SK-N-SH treated with all-trans-retinoic acid at 6 μM for 48 hours (cell line): ENCODE measurements around the gene COX6B1.
A peak's percentile ranks its signal among the peaks of the same experiment; 100 is the strongest.

Experiments used
- ATAC-seq: fragments of 200-7000 bp; cut with Tn5 transposase; 3 replicates; pipeline ENCODE4 v1.9.1; 2020; ENCODE audit warnings: mild to moderate bottlenecking, moderate library complexity
- ARNTL ChIP-seq: fragments of 450-650 bp; formaldehyde crosslinking; IDR thresholded peaks from 2 replicates; pipeline ENCODE4 v1.5.0; 2020; ENCODE audit warnings: low read depth, mild to moderate bottlenecking, moderate library complexity, borderline replicate concordance
- BACH2 ChIP-seq: fragments of 250-450 bp; sonication (Bioruptor Pico); IDR thresholded peaks from 2 replicates; pipeline ENCODE4 v1.9.0; 2021; ENCODE audit warnings: mild to moderate bottlenecking, borderline replicate concordance
- CSDC2 ChIP-seq: fragments of 250-450 bp; sonication (Bioruptor Pico); IDR thresholded peaks from 2 replicates; pipeline ENCODE4 v1.5.0; 2020; ENCODE audit warnings: mild to moderate bottlenecking, moderate library complexity
- ESRRG ChIP-seq: fragments of 250-450 bp; sonication (Bioruptor Pico); IDR thresholded peaks from 2 replicates; pipeline ENCODE4 v1.6.1; 2021; ENCODE audit warnings: mild to moderate bottlenecking
- GLIS3 ChIP-seq: fragments of 250-450 bp; sonication (Bioruptor Pico); IDR thresholded peaks from 2 replicates; pipeline ENCODE4 v1.5.0; 2020; ENCODE audit warnings: mild to moderate bottlenecking, moderate library complexity
- ISL1 ChIP-seq: fragments of 250-450 bp; sonication (Bioruptor Pico); IDR thresholded peaks from 2 replicates; pipeline ENCODE4 v2.1.2; 2022; ENCODE audit warnings: mild to moderate bottlenecking, moderate library complexity
- OSR1 ChIP-seq: fragments of 250-450 bp; sonication (Bioruptor Pico); IDR thresholded peaks from 2 replicates; pipeline ENCODE4 v1.8.0; 2022; ENCODE audit warnings: moderate library complexity, mild to moderate bottlenecking, inconsistent platforms
- PPARA ChIP-seq: fragments of 250-450 bp; sonication (Bioruptor Pico); IDR thresholded peaks from 2 replicates; pipeline ENCODE4 v1.5.0; 2020; ENCODE audit warnings: mild to moderate bottlenecking, borderline replicate concordance
- RARB ChIP-seq: fragments of 250-450 bp; sonication (Bioruptor Pico); IDR thresholded peaks from 2 replicates; pipeline ENCODE4 v1.8.0; 2021; ENCODE audit warnings: mild to moderate bottlenecking, moderate library complexity
- SNAI2 ChIP-seq: fragments of 250-450 bp; sonication (Bioruptor Pico); IDR thresholded peaks from 2 replicates; pipeline ENCODE4 v1.5.0; 2020; ENCODE audit warnings: mild to moderate bottlenecking, moderate library complexity
- TCF4 ChIP-seq: fragments of 250-450 bp; sonication (Bioruptor Pico); IDR thresholded peaks from 2 replicates; pipeline ENCODE4 v1.8.0; 2021; ENCODE audit warnings: mild to moderate bottlenecking, moderate library complexity, borderline replicate concordance
- TOX ChIP-seq: fragments of 250-450 bp; sonication (Bioruptor Pico); IDR thresholded peaks from 2 replicates; pipeline ENCODE4 v1.8.0; 2021; ENCODE audit warnings: mild to moderate bottlenecking, moderate library complexity, borderline replicate concordance
- ZC3H10 ChIP-seq: fragments of 250-450 bp; sonication (Bioruptor Pico); IDR thresholded peaks from 2 replicates; pipeline ENCODE4 v1.5.1; 2021; ENCODE audit warnings: mild to moderate bottlenecking, moderate library complexity
- ZFP3 ChIP-seq: fragments of 250-450 bp; sonication (Bioruptor Pico); IDR thresholded peaks from 2 replicates; pipeline ENCODE4 v1.5.0; 2020; ENCODE audit warnings: mild to moderate bottlenecking, moderate library complexity
- ZFP30 ChIP-seq: fragments of 450-650 bp; formaldehyde crosslinking; IDR thresholded peaks from 2 replicates; pipeline ENCODE4 v1.5.0; 2022; ENCODE audit warnings: mild to moderate bottlenecking, moderate library complexity
- ZNF70 ChIP-seq: fragments of 450-650 bp; formaldehyde crosslinking; IDR thresholded peaks from 2 replicates; pipeline ENCODE4 v1.5.0; 2020; ENCODE audit warnings: mild to moderate bottlenecking, moderate library complexity
- ZNF8 ChIP-seq: fragments of 450-650 bp; formaldehyde crosslinking; IDR thresholded peaks from 2 replicates; pipeline ENCODE4 v1.5.0; 2020; ENCODE audit warnings: mild to moderate bottlenecking, moderate library complexity
- TF ChIP-seq, protein P1 (sequence below): fragments of 250-450 bp; sonication (Bioruptor Pico); IDR thresholded peaks from 2 replicates; pipeline ENCODE4 v1.8.0; 2021; ENCODE audit warnings: low read depth, mild to moderate bottlenecking, moderate library complexity, borderline replicate concordance
- TF ChIP-seq, protein P2 (sequence below): fragments of 250-450 bp; sonication (Bioruptor Pico); IDR thresholded peaks from 2 replicates; pipeline ENCODE4 v1.5.1; 2020; ENCODE audit warnings: low read depth, mild to moderate bottlenecking, moderate library complexity
- TF ChIP-seq, protein P3 (sequence below): fragments of 250-450 bp; sonication (Bioruptor Pico); IDR thresholded peaks from 2 replicates; pipeline ENCODE4 v1.5.0; 2020; ENCODE audit warnings: mild to moderate bottlenecking, moderate library complexity
- TF ChIP-seq, protein P4 (sequence below): fragments of 250-450 bp; sonication (Bioruptor Pico); IDR thresholded peaks from 2 replicates; pipeline ENCODE4 v1.8.0; 2020; ENCODE audit warnings: mild to moderate bottlenecking, moderate library complexity, borderline replicate concordance
- TF ChIP-seq, protein P5 (sequence below): fragments of 250-450 bp; sonication (Bioruptor Pico); IDR thresholded peaks from 2 replicates; pipeline ENCODE4 v1.5.1; 2021; ENCODE audit warnings: mild to moderate bottlenecking, moderate library complexity

The COX6B1 gene

DNA sequence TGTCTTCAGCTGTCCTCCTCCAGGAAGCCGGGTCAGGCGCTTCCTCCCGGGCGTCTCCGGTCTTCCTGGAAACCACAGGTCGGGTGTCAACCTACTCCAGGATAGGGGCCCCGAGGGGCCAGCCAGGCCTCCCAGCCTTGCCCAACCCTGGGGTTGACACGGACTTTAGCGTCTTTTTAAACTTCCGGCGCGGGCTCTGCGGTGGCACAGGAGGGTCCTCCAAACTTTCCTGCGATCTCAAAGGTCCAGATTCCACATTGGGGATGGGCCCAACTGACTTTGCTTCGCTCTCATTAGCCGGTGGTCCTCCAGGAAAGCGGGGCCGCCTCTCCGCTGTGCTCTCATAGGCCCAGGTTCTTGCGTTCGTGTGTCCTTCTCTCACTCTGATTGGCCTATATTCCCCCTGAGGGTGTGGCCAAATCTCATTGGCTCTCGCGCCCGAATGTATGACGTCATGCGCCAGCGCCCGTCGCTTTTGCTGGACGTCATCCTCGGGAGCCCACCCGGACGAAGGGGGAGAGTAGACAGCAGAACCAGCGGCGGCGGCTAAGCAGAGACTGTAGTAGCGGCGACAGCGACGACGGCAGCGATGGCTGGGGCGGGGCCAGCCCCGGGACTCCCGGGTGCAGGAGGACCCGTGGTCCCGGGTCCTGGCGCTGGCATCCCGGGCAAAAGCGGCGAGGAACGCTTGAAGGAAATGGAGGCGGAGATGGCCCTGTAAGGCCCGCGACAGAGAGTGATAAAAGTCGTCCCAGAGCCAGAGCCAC, 19.4 kb upstream of the COX6B1 start, which contains the start of gene RBM42 (continued):
- TF ChIP-seq, protein P1, sequence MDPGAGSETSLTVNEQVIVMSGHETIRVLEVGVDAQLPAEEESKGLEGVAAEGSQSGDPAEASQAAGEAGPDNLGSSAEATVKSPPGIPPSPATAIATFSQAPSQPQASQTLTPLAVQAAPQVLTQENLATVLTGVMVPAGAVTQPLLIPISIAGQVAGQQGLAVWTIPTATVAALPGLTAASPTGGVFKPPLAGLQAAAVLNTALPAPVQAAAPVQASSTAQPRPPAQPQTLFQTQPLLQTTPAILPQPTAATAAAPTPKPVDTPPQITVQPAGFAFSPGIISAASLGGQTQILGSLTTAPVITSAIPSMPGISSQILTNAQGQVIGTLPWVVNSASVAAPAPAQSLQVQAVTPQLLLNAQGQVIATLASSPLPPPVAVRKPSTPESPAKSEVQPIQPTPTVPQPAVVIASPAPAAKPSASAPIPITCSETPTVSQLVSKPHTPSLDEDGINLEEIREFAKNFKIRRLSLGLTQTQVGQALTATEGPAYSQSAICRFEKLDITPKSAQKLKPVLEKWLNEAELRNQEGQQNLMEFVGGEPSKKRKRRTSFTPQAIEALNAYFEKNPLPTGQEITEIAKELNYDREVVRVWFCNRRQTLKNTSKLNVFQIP (CRISPR knock-in tag), result no peak
- no peak for TF ChIP-seq OSR1 (CRISPR knock-in tag)
- no peak for TF ChIP-seq SNAI2 (CRISPR knock-in tag)
- TF ChIP-seq, protein P2, sequence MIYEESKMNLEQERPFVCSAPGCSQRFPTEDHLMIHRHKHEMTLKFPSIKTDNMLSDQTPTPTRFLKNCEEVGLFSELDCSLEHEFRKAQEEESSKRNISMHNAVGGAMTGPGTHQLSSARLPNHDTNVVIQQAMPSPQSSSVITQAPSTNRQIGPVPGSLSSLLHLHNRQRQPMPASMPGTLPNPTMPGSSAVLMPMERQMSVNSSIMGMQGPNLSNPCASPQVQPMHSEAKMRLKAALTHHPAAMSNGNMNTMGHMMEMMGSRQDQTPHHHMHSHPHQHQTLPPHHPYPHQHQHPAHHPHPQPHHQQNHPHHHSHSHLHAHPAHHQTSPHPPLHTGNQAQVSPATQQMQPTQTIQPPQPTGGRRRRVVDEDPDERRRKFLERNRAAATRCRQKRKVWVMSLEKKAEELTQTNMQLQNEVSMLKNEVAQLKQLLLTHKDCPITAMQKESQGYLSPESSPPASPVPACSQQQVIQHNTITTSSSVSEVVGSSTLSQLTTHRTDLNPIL (CRISPR knock-in tag), result peak; percentile 61; the same call in 1 of the 2 replicates
- peak; percentile 83; the same call in 1 of the 2 replicates for TF ChIP-seq CSDC2 (CRISPR knock-in tag)
- TF ChIP-seq BACH2, result no peak
- no peak for TF ChIP-seq ISL1 (CRISPR knock-in tag)
- no peak for TF ChIP-seq RARB

DNA sequence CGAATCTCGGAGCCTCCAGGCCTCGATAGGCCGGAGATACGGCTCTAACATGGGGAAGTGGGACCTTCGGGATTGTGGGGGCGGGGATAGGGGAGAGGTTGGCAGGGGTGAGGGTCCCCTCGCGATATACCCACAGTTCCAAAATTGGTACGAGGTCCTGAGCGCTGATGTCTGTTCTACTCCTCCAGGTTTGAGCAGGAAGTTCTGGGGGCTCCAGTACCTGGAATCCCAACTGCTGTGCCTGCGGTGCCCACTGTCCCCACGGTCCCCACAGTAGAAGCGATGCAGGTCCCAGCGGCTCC, 18.8 kb upstream of the COX6B1 start:
- TF ChIP-seq SNAI2 (CRISPR knock-in tag) (no peak), ZC3H10 (no peak), ARNTL (no peak), ZNF70 (CRISPR knock-in tag) (no peak), TOX (CRISPR knock-in tag) (no peak), GLIS3 (no peak), CSDC2 (CRISPR knock-in tag) (no peak), ESRRG (CRISPR knock-in tag) (no peak), PPARA (CRISPR knock-in tag) (no peak), ISL1 (CRISPR knock-in tag) (no peak)
- TF ChIP-seq, protein P1 (CRISPR knock-in tag), result no peak
- TF ChIP-seq, protein P2 (CRISPR knock-in tag), result no peak
- TF ChIP-seq, protein P3, sequence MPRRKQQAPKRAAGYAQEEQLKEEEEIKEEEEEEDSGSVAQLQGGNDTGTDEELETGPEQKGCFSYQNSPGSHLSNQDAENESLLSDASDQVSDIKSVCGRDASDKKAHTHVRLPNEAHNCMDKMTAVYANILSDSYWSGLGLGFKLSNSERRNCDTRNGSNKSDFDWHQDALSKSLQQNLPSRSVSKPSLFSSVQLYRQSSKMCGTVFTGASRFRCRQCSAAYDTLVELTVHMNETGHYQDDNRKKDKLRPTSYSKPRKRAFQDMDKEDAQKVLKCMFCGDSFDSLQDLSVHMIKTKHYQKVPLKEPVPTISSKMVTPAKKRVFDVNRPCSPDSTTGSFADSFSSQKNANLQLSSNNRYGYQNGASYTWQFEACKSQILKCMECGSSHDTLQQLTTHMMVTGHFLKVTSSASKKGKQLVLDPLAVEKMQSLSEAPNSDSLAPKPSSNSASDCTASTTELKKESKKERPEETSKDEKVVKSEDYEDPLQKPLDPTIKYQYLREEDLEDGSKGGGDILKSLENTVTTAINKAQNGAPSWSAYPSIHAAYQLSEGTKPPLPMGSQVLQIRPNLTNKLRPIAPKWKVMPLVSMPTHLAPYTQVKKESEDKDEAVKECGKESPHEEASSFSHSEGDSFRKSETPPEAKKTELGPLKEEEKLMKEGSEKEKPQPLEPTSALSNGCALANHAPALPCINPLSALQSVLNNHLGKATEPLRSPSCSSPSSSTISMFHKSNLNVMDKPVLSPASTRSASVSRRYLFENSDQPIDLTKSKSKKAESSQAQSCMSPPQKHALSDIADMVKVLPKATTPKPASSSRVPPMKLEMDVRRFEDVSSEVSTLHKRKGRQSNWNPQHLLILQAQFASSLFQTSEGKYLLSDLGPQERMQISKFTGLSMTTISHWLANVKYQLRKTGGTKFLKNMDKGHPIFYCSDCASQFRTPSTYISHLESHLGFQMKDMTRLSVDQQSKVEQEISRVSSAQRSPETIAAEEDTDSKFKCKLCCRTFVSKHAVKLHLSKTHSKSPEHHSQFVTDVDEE (CRISPR knock-in tag), result no peak
- no peak for ATAC-seq

DNA sequence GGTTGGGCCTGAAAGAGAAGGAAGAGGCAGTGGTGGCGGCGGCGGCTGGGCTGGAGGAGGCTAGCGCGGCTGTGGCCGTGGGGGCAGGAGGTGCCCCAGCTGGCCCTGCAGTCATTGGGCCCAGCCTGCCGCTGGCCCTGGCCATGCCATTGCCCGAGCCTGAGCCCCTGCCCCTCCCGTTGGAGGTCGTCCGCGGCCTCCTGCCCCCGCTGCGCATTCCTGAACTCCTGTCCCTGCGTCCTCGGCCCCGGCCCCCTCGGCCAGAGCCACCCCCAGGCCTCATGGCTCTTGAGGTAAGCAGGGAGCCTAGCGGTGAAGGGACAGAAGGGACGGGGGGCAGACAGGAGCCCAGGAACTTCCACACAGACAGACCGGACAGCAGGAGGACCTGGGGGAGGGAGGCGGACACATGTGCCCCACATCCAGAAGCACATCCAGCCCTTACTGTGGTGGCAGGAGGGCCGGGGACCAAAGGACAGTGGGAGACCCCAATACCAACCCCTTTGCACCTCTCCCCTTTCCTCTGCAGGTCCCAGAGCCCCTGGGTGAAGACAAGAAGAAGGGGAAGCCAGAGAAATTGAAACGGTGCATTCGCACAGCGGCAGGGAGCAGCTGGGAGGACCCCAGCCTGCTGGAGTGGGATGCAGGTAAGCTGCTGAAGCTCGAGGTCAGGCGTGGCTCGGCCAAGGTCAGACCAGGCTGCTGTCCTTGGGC, 14.2 kb upstream of the COX6B1 start:
- ATAC-seq, result no peak
- TF ChIP-seq TCF4 (CRISPR knock-in tag), result no peak
- no peak for TF ChIP-seq TOX (CRISPR knock-in tag)
- TF ChIP-seq SNAI2 (CRISPR knock-in tag), result no peak
- TF ChIP-seq, protein P4, sequence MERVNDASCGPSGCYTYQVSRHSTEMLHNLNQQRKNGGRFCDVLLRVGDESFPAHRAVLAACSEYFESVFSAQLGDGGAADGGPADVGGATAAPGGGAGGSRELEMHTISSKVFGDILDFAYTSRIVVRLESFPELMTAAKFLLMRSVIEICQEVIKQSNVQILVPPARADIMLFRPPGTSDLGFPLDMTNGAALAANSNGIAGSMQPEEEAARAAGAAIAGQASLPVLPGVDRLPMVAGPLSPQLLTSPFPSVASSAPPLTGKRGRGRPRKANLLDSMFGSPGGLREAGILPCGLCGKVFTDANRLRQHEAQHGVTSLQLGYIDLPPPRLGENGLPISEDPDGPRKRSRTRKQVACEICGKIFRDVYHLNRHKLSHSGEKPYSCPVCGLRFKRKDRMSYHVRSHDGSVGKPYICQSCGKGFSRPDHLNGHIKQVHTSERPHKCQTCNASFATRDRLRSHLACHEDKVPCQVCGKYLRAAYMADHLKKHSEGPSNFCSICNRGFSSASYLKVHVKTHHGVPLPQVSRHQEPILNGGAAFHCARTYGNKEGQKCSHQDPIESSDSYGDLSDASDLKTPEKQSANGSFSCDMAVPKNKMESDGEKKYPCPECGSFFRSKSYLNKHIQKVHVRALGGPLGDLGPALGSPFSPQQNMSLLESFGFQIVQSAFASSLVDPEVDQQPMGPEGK (CRISPR knock-in tag), result no peak
- no peak for TF ChIP-seq ARNTL
- TF ChIP-seq, protein P5, sequence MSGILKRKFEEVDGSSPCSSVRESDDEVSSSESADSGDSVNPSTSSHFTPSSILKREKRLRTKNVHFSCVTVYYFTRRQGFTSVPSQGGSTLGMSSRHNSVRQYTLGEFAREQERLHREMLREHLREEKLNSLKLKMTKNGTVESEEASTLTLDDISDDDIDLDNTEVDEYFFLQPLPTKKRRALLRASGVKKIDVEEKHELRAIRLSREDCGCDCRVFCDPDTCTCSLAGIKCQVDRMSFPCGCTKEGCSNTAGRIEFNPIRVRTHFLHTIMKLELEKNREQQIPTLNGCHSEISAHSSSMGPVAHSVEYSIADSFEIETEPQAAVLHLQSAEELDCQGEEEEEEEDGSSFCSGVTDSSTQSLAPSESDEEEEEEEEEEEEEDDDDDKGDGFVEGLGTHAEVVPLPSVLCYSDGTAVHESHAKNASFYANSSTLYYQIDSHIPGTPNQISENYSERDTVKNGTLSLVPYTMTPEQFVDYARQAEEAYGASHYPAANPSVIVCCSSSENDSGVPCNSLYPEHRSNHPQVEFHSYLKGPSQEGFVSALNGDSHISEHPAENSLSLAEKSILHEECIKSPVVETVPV (CRISPR knock-in tag), result no peak
- no peak for TF ChIP-seq ZFP30 (CRISPR knock-in tag)
- TF ChIP-seq BACH2, result no peak
- no peak for TF ChIP-seq ISL1 (CRISPR knock-in tag)
- no peak for TF ChIP-seq ZNF8 (CRISPR knock-in tag)
- TF ChIP-seq, protein P2 (CRISPR knock-in tag), result no peak
- no peak for TF ChIP-seq OSR1 (CRISPR knock-in tag)
- TF ChIP-seq ZFP3 (CRISPR knock-in tag), result no peak
- no peak for TF ChIP-seq ZC3H10
